Nephron progenitor cell (in vitro differentiated cells): ENCODE results near the gene RABIF.
"Not testable (repeated sequence)": the region's sequence is repeated elsewhere in the genome, so short reads cannot be mapped to it uniquely, and the experiment has no call there.

ENCODE experiments used
- DNase-seq: peaks from one replicate; pipeline ENCODE4 v3.0.0; 2021
- H3K27ac Mint-ChIP-seq: 2 replicates; pipeline ENCODE4 v1.8.0; 2021; ENCODE audit warnings: mild to moderate bottlenecking, moderate library complexity, mixed read lengths
- H3K27me3 Mint-ChIP-seq: 2 replicates; pipeline ENCODE4 v1.8.0; 2021; ENCODE audit warnings: mild to moderate bottlenecking, low read depth, mixed read lengths; ENCODE audit not compliant: poor library complexity
- H3K36me3 Mint-ChIP-seq: 2 replicates; pipeline ENCODE4 v1.8.0; 2021; ENCODE audit warnings: low read depth, mixed read lengths
- H3K4me1 Mint-ChIP-seq: 2 replicates; pipeline ENCODE4 v1.8.0; 2021; ENCODE audit warnings: mixed read lengths
- H3K4me3 Mint-ChIP-seq: 2 replicates; pipeline ENCODE4 v1.8.0; 2021; ENCODE audit warnings: mild to moderate bottlenecking, moderate library complexity, mixed read lengths
- H3K9me3 Mint-ChIP-seq: 2 replicates; pipeline ENCODE4 v1.8.0; 2021; ENCODE audit warnings: mild to moderate bottlenecking, moderate library complexity, mixed read lengths
- CTCF ChIP-seq: fragments of 200-600 bp; sonication (generic); IDR thresholded peaks from 2 replicates; pipeline ENCODE4 v1.5.0; 2021; ENCODE audit warnings: antibody characterized with exemption

RABIF gene

GRCh38 chr1:202926581-202927491 is 37.9 kb upstream of the RABIF start, which contains the start of gene KLHL12:
TSS of gene KLHL12 (minus strand) at chr1:202927234. CDS start at chr1:202925162, 2,072 bp downstream.
- peak; percentile 97 for DNase-seq
- H3K36me3 Mint-ChIP-seq, result peaks cover 26% of the 10 kb centered on the region
- H3K9me3 Mint-ChIP-seq, result no peaks in the 10 kb centered on the region
- H3K4me3 Mint-ChIP-seq, result peak within 1 kb of the TSS; percentile 95
- peak within 1 kb of the TSS; percentile 98 for H3K27ac Mint-ChIP-seq
- H3K4me1 Mint-ChIP-seq, result peaks cover 15% of the 10 kb centered on the region
- H3K27me3 Mint-ChIP-seq, result peaks cover 19% of the 10 kb centered on the region
- peak; percentile 45 for TF ChIP-seq CTCF

- Mint-ChIP-seq H3K36me3 (peaks cover 37% of the 10 kb centered on the region), H3K4me1 (peaks cover 15% of the 10 kb centered on the region), H3K27ac (no peak overlapping the region), H3K9me3 (no peaks in the 10 kb centered on the region), H3K27me3 (peaks cover 10% of the 10 kb centered on the region), H3K4me3 (no peak overlapping the region)
- no peak for TF ChIP-seq CTCF
- DNase-seq, result no peak
Measured at GRCh38 chr1:202923533-202923932, 34.6 kb upstream of the RABIF start.

GRCh38 chr1:202919615-202920014 is 30.7 kb upstream of the RABIF start:
- no peak for TF ChIP-seq CTCF
- Mint-ChIP-seq H3K27me3 (no peaks in the 10 kb centered on the region), H3K27ac (no peak overlapping the region), H3K4me1 (no peaks in the 10 kb centered on the region), H3K36me3 (peaks cover 56% of the 10 kb centered on the region), H3K9me3 (no peaks in the 10 kb centered on the region), H3K4me3 (no peak overlapping the region)
- no peak for DNase-seq

GRCh38 chr1:202915146-202915545 is 26.2 kb upstream of the RABIF start:
- Mint-ChIP-seq H3K4me1 (no peaks in the 10 kb centered on the region), H3K4me3 (no peak overlapping the region)

GRCh38 chr1:202912476-202912875 is 23.5 kb upstream of the RABIF start:
- H3K27me3 Mint-ChIP-seq, H3K27ac Mint-ChIP-seq, DNase-seq, H3K9me3 Mint-ChIP-seq, H3K4me3 Mint-ChIP-seq, H3K4me1 Mint-ChIP-seq: not testable (repeated sequence)
- H3K36me3 Mint-ChIP-seq, result peaks cover 53% of the 10 kb centered on the region

More at GRCh38 chr1:202915146-202915545, 26.2 kb upstream of the RABIF start:
- DNase-seq, result no peak
- Mint-ChIP-seq H3K27ac (no peak overlapping the region), H3K36me3 (peaks cover 65% of the 10 kb centered on the region), H3K9me3 (no peaks in the 10 kb centered on the region), H3K27me3 (peaks cover 3% of the 10 kb centered on the region)
- TF ChIP-seq CTCF, result no peak

- Mint-ChIP-seq H3K27ac (no peak overlapping the region), H3K4me1 (no peaks in the 10 kb centered on the region), H3K9me3 (no peaks in the 10 kb centered on the region), H3K4me3 (no peak overlapping the region), H3K36me3 (peaks cover 53% of the 10 kb centered on the region), H3K27me3 (peaks cover 3% of the 10 kb centered on the region)
- TF ChIP-seq CTCF, result no peak
- no peak for DNase-seq
Measured at GRCh38 chr1:202909494-202909893, 20.5 kb upstream of the RABIF start.
